Mesenchymal stem cell (in vitro differentiated cells and primary cell): ENCODE data around the gene GIMAP5.

Experiments
- DNase-seq: peaks from one replicate; pipeline ENCODE4 v3.0.0-alpha.2; 2013
- H2AFZ ChIP-seq: one replicate; pipeline ENCODE4 v1.6.1; 2013; ENCODE audit warnings: low read depth, mild to moderate bottlenecking, control low read depth, inconsistent platforms, low read length, moderate library complexity
- H2AK5ac ChIP-seq: 2 replicates; pipeline ENCODE4 v1.6.1; 2013; ENCODE audit warnings: low read length, moderate library complexity, mild to moderate bottlenecking, inconsistent platforms; ENCODE audit not compliant: severe bottlenecking
- H2BK120ac ChIP-seq: one replicate; pipeline ENCODE4 v1.6.1; 2013; ENCODE audit warnings: low read depth, mild to moderate bottlenecking, inconsistent platforms, low read length, moderate library complexity
- H2BK12ac ChIP-seq, 2 experiments: one replicate each; pipeline ENCODE4 v1.6.1; 2013; ENCODE audit warnings: inconsistent platforms in 2 of 2, low read length in 2 of 2, mild to moderate bottlenecking in 2 of 2, moderate library complexity in 2 of 2, control low read depth in 1 of 2
- H2BK15ac ChIP-seq: one replicate; pipeline ENCODE4 v1.6.1; 2013; ENCODE audit warnings: mild to moderate bottlenecking, low read depth, inconsistent platforms; ENCODE audit not compliant: poor library complexity, severe bottlenecking
- H2BK5ac ChIP-seq: 2 replicates; pipeline ENCODE4 v1.6.1; 2013; ENCODE audit warnings: low read depth, mild to moderate bottlenecking, low read length, control low read depth, inconsistent platforms; ENCODE audit not compliant: poor library complexity, severe bottlenecking
- H3K14ac ChIP-seq, 2 experiments: one replicate each; pipeline ENCODE4 v1.6.1; 2013; ENCODE audit warnings: inconsistent platforms in 2 of 2, low read length in 2 of 2, control low read depth in 1 of 2, mild to moderate bottlenecking in 1 of 2, moderate library complexity in 1 of 2
- H3K18ac ChIP-seq, 2 experiments: one replicate each; pipeline ENCODE4 v1.6.1; 2013; ENCODE audit warnings: inconsistent platforms in 2 of 2, low read length in 2 of 2, control low read depth in 1 of 2, low read depth in 1 of 2, mild to moderate bottlenecking in 1 of 2
- H3K23ac ChIP-seq, 2 experiments: one replicate each; pipeline ENCODE4 v1.6.1; 2013; ENCODE audit warnings: inconsistent platforms in 2 of 2, low read length in 2 of 2, mild to moderate bottlenecking in 2 of 2, moderate library complexity in 2 of 2, control low read depth in 1 of 2
- H3K27ac ChIP-seq: 2 replicates; pipeline ENCODE4 v1.5.1; 2013; ENCODE audit warnings: mild to moderate bottlenecking, moderate library complexity, low read length, control low read depth, inconsistent platforms; ENCODE audit not compliant: poor library complexity, severe bottlenecking
- H3K27me3 ChIP-seq, 2 experiments: 2 replicates each; pipeline versions ENCODE4 v1.6.1 to v1.7.0; 2013; ENCODE audit warnings: low read length in 2 of 2, mild to moderate bottlenecking in 2 of 2, moderate library complexity in 2 of 2, control low read depth in 1 of 2, inconsistent platforms in 1 of 2; ENCODE audit not compliant: control insufficient read depth in 1 of 2, insufficient read depth in 1 of 2
- H3K36me3 ChIP-seq, 2 experiments: 2 replicates each; pipeline versions ENCODE4 v1.6.1 to v1.7.0; 2013; ENCODE audit warnings: low read length in 2 of 2, control low read depth in 1 of 2, inconsistent platforms in 1 of 2, low read depth in 1 of 2, mild to moderate bottlenecking in 1 of 2; ENCODE audit not compliant: insufficient read depth in 2 of 2, control insufficient read depth in 1 of 2
- H3K4ac ChIP-seq, 2 experiments: one replicate each; pipeline ENCODE4 v1.6.1; 2013; ENCODE audit warnings: inconsistent platforms in 2 of 2, low read length in 2 of 2, mild to moderate bottlenecking in 2 of 2, moderate library complexity in 2 of 2, control low read depth in 1 of 2, low read depth in 1 of 2
- H3K4me1 ChIP-seq: 2 replicates; pipeline ENCODE4 v1.6.1; 2013; ENCODE audit warnings: low read depth, low read length, control low read depth; ENCODE audit not compliant: control insufficient read depth, insufficient read depth
- H3K4me2 ChIP-seq: 2 replicates; pipeline ENCODE4 v1.6.1; 2013; ENCODE audit warnings: low read length, mild to moderate bottlenecking, inconsistent platforms; ENCODE audit not compliant: poor library complexity, severe bottlenecking
- H3K4me3 ChIP-seq, 2 experiments: 2 replicates each; pipeline versions ENCODE4 v1.5.1 to v1.7.0; 2013; ENCODE audit warnings: low read length in 2 of 2, mild to moderate bottlenecking in 2 of 2, control low read depth in 1 of 2, low read depth in 1 of 2; ENCODE audit not compliant: insufficient read depth in 1 of 2
- H3K79me1 ChIP-seq: replicated peaks from 2 replicates; pipeline ENCODE4 v1.6.1; 2013; ENCODE audit warnings: mild to moderate bottlenecking, control low read depth, low read length, inconsistent platforms; ENCODE audit not compliant: poor library complexity, severe bottlenecking
- H3K9ac ChIP-seq: 2 replicates; pipeline ENCODE4 v1.7.0; 2013; ENCODE audit warnings: mild to moderate bottlenecking, low read length, moderate library complexity
- H3K9me3 ChIP-seq: 2 replicates; pipeline ENCODE4 v1.7.0; 2013; ENCODE audit warnings: mild to moderate bottlenecking, low read length; ENCODE audit not compliant: control insufficient read depth
- H4K8ac ChIP-seq: one replicate; pipeline ENCODE4 v1.6.1; 2013; ENCODE audit warnings: inconsistent platforms, mild to moderate bottlenecking, low read length, moderate library complexity
- H4K91ac ChIP-seq: one replicate; pipeline ENCODE4 v1.6.1; 2013; ENCODE audit warnings: mild to moderate bottlenecking, low read length, inconsistent platforms
- WGBS: methylation state at CpG from one replicate; pipeline ENCODE4 v1.1.7; 2013; ENCODE audit warnings: mixed read lengths; 5-methylcytosine and 5-hydroxymethylcytosine counted together

The GIMAP5 gene

GRCh38 chr7:150734254-150734653 is 3.0 kb upstream of the GIMAP5 start:
- H3K27me3 ChIP-seq, result peaks cover 0 to 13% of the 10 kb centered on the region in 2 experiments
- H2BK12ac ChIP-seq, result no peak overlapping the region
- no peak overlapping the region for H2AFZ ChIP-seq
- no peak overlapping the region for H3K18ac ChIP-seq
- H3K9me3 ChIP-seq, result no peaks in the 10 kb centered on the region
- whole genome bisulfite sequencing, result 67% methylated on average over 3 of the region's 3 CpGs
- H2BK15ac ChIP-seq, result no peak overlapping the region
- no peak overlapping the region for H3K27ac ChIP-seq
- DNase-seq, result no peak
- no peak overlapping the region for H4K8ac ChIP-seq
- no peaks in the 10 kb centered on the region for H3K36me3 ChIP-seq
- H2BK5ac ChIP-seq, result no peak overlapping the region
- H3K4me3 ChIP-seq, result no peak overlapping the region
- no peak overlapping the region for H4K91ac ChIP-seq
- H3K23ac ChIP-seq, result no peak overlapping the region
- H3K79me1 ChIP-seq, result no peaks in the 10 kb centered on the region
- H3K4ac ChIP-seq, result no peak overlapping the region
- no peak overlapping the region for H3K14ac ChIP-seq
- H2AK5ac ChIP-seq, result no peak overlapping the region
- no peak overlapping the region for H3K9ac ChIP-seq
- H3K4me1 ChIP-seq, result no peaks in the 10 kb centered on the region
- no peak overlapping the region for H3K4me2 ChIP-seq
- H2BK120ac ChIP-seq, result no peak overlapping the region

- Histone ChIP-seq H3K27me3 (peaks cover 0 to 13% of the 10 kb centered on the region in 2 experiments), H2BK15ac (no peak overlapping the region), H2AK5ac (no peak overlapping the region), H3K18ac (no peak overlapping the region), H4K91ac (no peak overlapping the region), H3K4ac (no peak overlapping the region), H3K14ac (no peak overlapping the region), H3K9ac (no peak overlapping the region), H3K4me1 (no peaks in the 10 kb centered on the region), H3K23ac (no peak overlapping the region), H3K79me1 (no peaks in the 10 kb centered on the region), H2BK120ac (no peak overlapping the region), H2BK5ac (no peak overlapping the region), H3K4me2 (no peak overlapping the region), H3K4me3 (no peak overlapping the region), H3K36me3 (no peaks in the 10 kb centered on the region), H3K9me3 (no peaks in the 10 kb centered on the region), H2AFZ (no peak overlapping the region), H2BK12ac (no peak overlapping the region), H3K27ac (no peak overlapping the region), H4K8ac (no peak overlapping the region)
- no peak for DNase-seq
- WGBS, result 35% methylated on average over 2 of the region's 3 CpGs
These were observed 1.4 kb upstream of the GIMAP5 start for GRCh38 chr7:150735596-150736358.

GRCh38 chr7:150736864-150737263 is 354 bp upstream of the GIMAP5 start:
- Histone ChIP-seq H3K14ac (no peak overlapping the region), H2BK15ac (no peak overlapping the region), H2BK120ac (no peak overlapping the region), H3K4me3 (no peak overlapping the region), H3K23ac (no peak overlapping the region), H3K36me3 (no peaks in the 10 kb centered on the region), H3K18ac (no peak overlapping the region), H3K27me3 (peaks cover 0 to 13% of the 10 kb centered on the region in 2 experiments), H4K8ac (no peak overlapping the region), H2BK5ac (no peak overlapping the region), H3K4me1 (no peaks in the 10 kb centered on the region), H2AFZ (no peak overlapping the region), H2AK5ac (no peak overlapping the region), H3K9me3 (no peaks in the 10 kb centered on the region), H2BK12ac (no peak overlapping the region), H3K4ac (no peak overlapping the region), H4K91ac (no peak overlapping the region), H3K9ac (no peak overlapping the region), H3K27ac (no peak overlapping the region), H3K4me2 (no peak overlapping the region), H3K79me1 (no peaks in the 10 kb centered on the region)
- 52% methylated on average over 4 of the region's 4 CpGs for whole genome bisulfite sequencing
- no peak for DNase-seq

GRCh38 chr7:150738092-150738491 is 874 bp downstream of the GIMAP5 start:
- no peak overlapping the region for H4K8ac ChIP-seq

More at GRCh38 chr7:150738092-150738491, 874 bp downstream of the GIMAP5 start:
- Histone ChIP-seq H3K27me3 (peaks cover 0 to 15% of the 10 kb centered on the region in 2 experiments), H3K4me1 (no peaks in the 10 kb centered on the region), H3K4me3 (no peak overlapping the region), H2BK120ac (no peak overlapping the region), H3K18ac (no peak overlapping the region), H3K4me2 (no peak overlapping the region), H3K36me3 (no peaks in the 10 kb centered on the region), H3K9me3 (no peaks in the 10 kb centered on the region), H2AFZ (no peak overlapping the region), H3K27ac (no peak overlapping the region), H2BK5ac (no peak overlapping the region), H3K14ac (no peak overlapping the region), H3K4ac (no peak overlapping the region), H3K9ac (no peak overlapping the region), H2AK5ac (no peak overlapping the region), H4K91ac (no peak overlapping the region), H3K23ac (no peak overlapping the region), H2BK15ac (no peak overlapping the region), H2BK12ac (no peak overlapping the region), H3K79me1 (no peaks in the 10 kb centered on the region)
- no peak for DNase-seq
- WGBS, result 76% methylated on average over 5 of the region's 5 CpGs
